ENCODE measurements around the gene IFIT1B. TPM values are rescaled to one million over a fixed set of nuclear protein-coding genes. Genes with fewer than 3 reads are reported as not detected.
A peak's percentile ranks its signal among the peaks of the same experiment; 100 is the strongest.
"Not testable (repeated sequence)": the region's sequence is repeated elsewhere in the genome, so short reads cannot be mapped to it uniquely, and the experiment has no call there.

IFIT1B gene
- polyA plus RNA-seq (2012; ENCODE audit: low read depth, missing spikeins): not detected

- TF ChIP-seq POU2F2 (IDR thresholded peaks at IDR 0.05; ENCODE audit: low read depth, low read length) (no peak), TAF1 (IDR thresholded peaks at IDR 0.05; ENCODE audit: low read depth, low read length) (no peak), PAX5 (IDR thresholded peaks at IDR 0.05; ENCODE audit: insufficient read depth, low read length, severe bottlenecking) (no peak), SPI1 (IDR thresholded peaks at IDR 0.05; ENCODE audit: low read depth, low read length) (no peak), POLR2A (IDR thresholded peaks at IDR 0.05; ENCODE audit: low read depth, low read length) (no peak), POLR2AphosphoS5 (IDR thresholded peaks at IDR 0.05; ENCODE audit: low read depth, low read length) (no peak)
- FAIRE-seq (no peak), DNase-seq (ENCODE audit: insufficient read length, low spot score) (no peak)
These were observed at the start of gene IFIT1B for GRCh38 chr10:89377705-89378637. TSS of gene IFIT1B (plus strand) at chr10:89378056. CDS start at chr10:89378136, 80 bp downstream.

GRCh38 chr10:89329151-89329550 is 48.7 kb upstream of the IFIT1B start:
- FAIRE-seq: no peak
- DNase-seq (ENCODE audit: insufficient read length, low spot score): no peak
- TF ChIP-seq POLR2A (IDR thresholded peaks at IDR 0.05; ENCODE audit: low read depth, low read length) (no peak), POLR2AphosphoS5 (IDR thresholded peaks at IDR 0.05; ENCODE audit: low read depth, low read length) (no peak), TAF1 (IDR thresholded peaks at IDR 0.05; ENCODE audit: low read depth, low read length) (no peak), POU2F2 (IDR thresholded peaks at IDR 0.05; ENCODE audit: low read depth, low read length) (no peak), SPI1 (IDR thresholded peaks at IDR 0.05; ENCODE audit: low read depth, low read length) (no peak), PAX5 (IDR thresholded peaks at IDR 0.05; ENCODE audit: insufficient read depth, low read length, severe bottlenecking) (no peak)

GRCh38 chr10:89330014-89330413 is 47.8 kb upstream of the IFIT1B start:
- not testable (repeated sequence) for FAIRE-seq

GRCh38 chr10:89330537-89331212 is 47.2 kb upstream of the IFIT1B start:
- FAIRE-seq (no peak), DNase-seq (ENCODE audit: insufficient read length, low spot score) (no peak)
- TF ChIP-seq TAF1 (IDR thresholded peaks at IDR 0.05; ENCODE audit: low read depth, low read length) (no peak), SPI1 (IDR thresholded peaks at IDR 0.05; ENCODE audit: low read depth, low read length) (no peak), POLR2A (IDR thresholded peaks at IDR 0.05; ENCODE audit: low read depth, low read length) (no peak), POLR2AphosphoS5 (IDR thresholded peaks at IDR 0.05; ENCODE audit: low read depth, low read length) (no peak), PAX5 (IDR thresholded peaks at IDR 0.05; ENCODE audit: insufficient read depth, low read length, severe bottlenecking) (no peak), POU2F2 (IDR thresholded peaks at IDR 0.05; ENCODE audit: low read depth, low read length) (no peak)

More at GRCh38 chr10:89330014-89330413, 47.8 kb upstream of the IFIT1B start:
- DNase-seq (ENCODE audit: insufficient read length, low spot score): not testable (repeated sequence)

- FAIRE-seq; DNase-seq (ENCODE audit: insufficient read length, low spot score): not testable (repeated sequence)
These were observed 46.3 kb upstream of the IFIT1B start for GRCh38 chr10:89331487-89332122.

GRCh38 chr10:89332123-89332633 is 45.7 kb upstream of the IFIT1B start:
- FAIRE-seq: peak; percentile 69
- TF ChIP-seq TAF1 (IDR thresholded peaks at IDR 0.05; ENCODE audit: low read depth, low read length): peak; percentile 20; the same call in 1 of the 2 replicates
- no peak for TF ChIP-seq POLR2AphosphoS5 (IDR thresholded peaks at IDR 0.05; ENCODE audit: low read depth, low read length)
- peak; percentile 67 for TF ChIP-seq SPI1 (IDR thresholded peaks at IDR 0.05; ENCODE audit: low read depth, low read length)
- TF ChIP-seq PAX5 (IDR thresholded peaks at IDR 0.05; ENCODE audit: insufficient read depth, low read length, severe bottlenecking): no peak
- peak; percentile 20; the same call in 1 of the 2 replicates for TF ChIP-seq POLR2A (IDR thresholded peaks at IDR 0.05; ENCODE audit: low read depth, low read length)
- TF ChIP-seq POU2F2 (IDR thresholded peaks at IDR 0.05; ENCODE audit: low read depth, low read length): no peak
- no peak for DNase-seq (ENCODE audit: insufficient read length, low spot score)

- TF ChIP-seq TAF1 (IDR thresholded peaks at IDR 0.05; ENCODE audit: low read depth, low read length) (no peak), SPI1 (IDR thresholded peaks at IDR 0.05; ENCODE audit: low read depth, low read length) (no peak), POU2F2 (IDR thresholded peaks at IDR 0.05; ENCODE audit: low read depth, low read length) (no peak), PAX5 (IDR thresholded peaks at IDR 0.05; ENCODE audit: insufficient read depth, low read length, severe bottlenecking) (no peak), POLR2A (IDR thresholded peaks at IDR 0.05; ENCODE audit: low read depth, low read length) (no peak), POLR2AphosphoS5 (IDR thresholded peaks at IDR 0.05; ENCODE audit: low read depth, low read length) (no peak)
- FAIRE-seq: no peak
- DNase-seq (ENCODE audit: insufficient read length, low spot score): no peak
These were observed 42.6 kb upstream of the IFIT1B start for GRCh38 chr10:89335226-89335625.

- DNase-seq (ENCODE audit: insufficient read length, low spot score) (no peak), FAIRE-seq (peak; percentile 9)
- TF ChIP-seq POLR2A (IDR thresholded peaks at IDR 0.05; ENCODE audit: low read depth, low read length) (no peak), POU2F2 (IDR thresholded peaks at IDR 0.05; ENCODE audit: low read depth, low read length) (no peak), TAF1 (IDR thresholded peaks at IDR 0.05; ENCODE audit: low read depth, low read length) (no peak), SPI1 (IDR thresholded peaks at IDR 0.05; ENCODE audit: low read depth, low read length) (no peak), PAX5 (IDR thresholded peaks at IDR 0.05; ENCODE audit: insufficient read depth, low read length, severe bottlenecking) (no peak), POLR2AphosphoS5 (IDR thresholded peaks at IDR 0.05; ENCODE audit: low read depth, low read length) (no peak)
These were observed 41.6 kb upstream of the IFIT1B start for GRCh38 chr10:89336241-89336640.

GRCh38 chr10:89337484-89337883 is 40.4 kb upstream of the IFIT1B start:
- TF ChIP-seq PAX5 (IDR thresholded peaks at IDR 0.05; ENCODE audit: insufficient read depth, low read length, severe bottlenecking) (no peak), POU2F2 (IDR thresholded peaks at IDR 0.05; ENCODE audit: low read depth, low read length) (no peak), SPI1 (IDR thresholded peaks at IDR 0.05; ENCODE audit: low read depth, low read length) (no peak), POLR2A (IDR thresholded peaks at IDR 0.05; ENCODE audit: low read depth, low read length) (no peak), POLR2AphosphoS5 (IDR thresholded peaks at IDR 0.05; ENCODE audit: low read depth, low read length) (no peak), TAF1 (IDR thresholded peaks at IDR 0.05; ENCODE audit: low read depth, low read length) (no peak)
- FAIRE-seq (peak; percentile 78), DNase-seq (ENCODE audit: insufficient read length, low spot score) (no peak)
